IMR-90 (cell line): ENCODE measurements around the gene OR10A3. TPM values are rescaled to one million over a fixed set of nuclear protein-coding genes. Genes with fewer than 3 reads are reported as not detected.

Experiments
- ATAC-seq: fragments of 200-7000 bp; cut with Tn5 transposase; 2 replicates; pipeline ENCODE4 v1.9.1; 2020; ENCODE audit warnings: low read depth, mild to moderate bottlenecking, moderate library complexity
- Bru-seq: library from RNA; stranded (reverse); fragments of 400-500 nt; gene quantifications from one replicate; lab custom pipeline; 2021; lab: Mats Ljungman, UMichigan
- BruChase-seq, 2 experiments: library from RNA; stranded (reverse); fragments of 400-500 nt; gene quantifications; one replicate each; lab custom pipeline; 2021; lab: Mats Ljungman, UMichigan
- BruUV-seq: library from RNA; stranded (reverse); fragments of 400-500 nt; replicated peaks from 2 replicates; lab custom pipeline; 2021; lab: Mats Ljungman, UMichigan
- CTCF ChIA-PET: fragments of 300-600 bp; formaldehyde crosslinking; extraction: SDS; loops from one replicate; lab custom pipeline; 2021; ENCODE audit warnings: antibody characterized with exemption; lab: Yijun Ruan, JAX
- POLR2A ChIA-PET: fragments of 300-600 bp; sonication (Branson Sonifier 250); formaldehyde crosslinking; loops from one replicate; lab custom pipeline; 2022; ENCODE audit warnings: antibody characterized with exemption; ENCODE audit not compliant: unreplicated experiment; lab: Charles Lee
- DNase-seq: peaks from one replicate; pipeline ENCODE4 v3.0.0; 2013
- H2AFZ ChIP-seq: replicated peaks from 2 replicates; pipeline ENCODE3; 2013; ENCODE audit warnings: low read length, mild to moderate bottlenecking; ENCODE audit not compliant: poor library complexity
- H2AK5ac ChIP-seq: 2 replicates; pipeline ENCODE4 v1.6.1; 2013; ENCODE audit warnings: low read depth, low read length, inconsistent platforms
- H2AK9ac ChIP-seq: replicated peaks from 2 replicates; pipeline ENCODE3; 2013; ENCODE audit warnings: mild to moderate bottlenecking, low read depth, low read length, moderate library complexity; ENCODE audit not compliant: poor library complexity
- H2BK120ac ChIP-seq: 2 replicates; pipeline ENCODE4 v1.6.1; 2013; ENCODE audit warnings: low read depth, low read length, inconsistent platforms
- H2BK15ac ChIP-seq: 3 replicates; pipeline ENCODE4 v1.6.1; 2013; ENCODE audit warnings: low read depth, low read length, inconsistent platforms
- H2BK20ac ChIP-seq: 2 replicates; pipeline ENCODE4 v1.6.1; 2013; ENCODE audit warnings: low read depth, mild to moderate bottlenecking, inconsistent platforms, low read length, moderate library complexity
- H2BK5ac ChIP-seq: 2 replicates; pipeline ENCODE4 v1.6.1; 2013; ENCODE audit warnings: mild to moderate bottlenecking, low read depth, low read length, inconsistent platforms; ENCODE audit not compliant: poor library complexity, severe bottlenecking
- H3K14ac ChIP-seq: replicated peaks from 2 replicates; pipeline ENCODE4 v1.6.1; 2013; ENCODE audit warnings: low read depth, low read length, inconsistent platforms
- H3K18ac ChIP-seq: 2 replicates; pipeline ENCODE4 v1.6.1; 2013; ENCODE audit warnings: low read depth, low read length, control low read depth
- H3K23ac ChIP-seq: 2 replicates; pipeline ENCODE4 v1.6.1; 2013; ENCODE audit warnings: low read depth, low read length, inconsistent platforms
- H3K27ac ChIP-seq: 2 replicates; pipeline ENCODE4 v1.5.1; 2013; ENCODE audit warnings: mild to moderate bottlenecking, control low read depth, low read length; ENCODE audit not compliant: insufficient read depth
- H3K27me3 ChIP-seq: 2 replicates; pipeline ENCODE4 v1.6.1; 2013; ENCODE audit warnings: low read length; ENCODE audit not compliant: control insufficient read depth, insufficient read depth
- H3K36me3 ChIP-seq: 2 replicates; pipeline ENCODE4 v1.6.1; 2013; ENCODE audit warnings: low read length, mixed read lengths; ENCODE audit not compliant: control insufficient read depth, insufficient read depth
- H3K4ac ChIP-seq: 2 replicates; pipeline ENCODE4 v1.6.1; 2013; ENCODE audit warnings: low read depth, low read length, inconsistent platforms
- H3K4me1 ChIP-seq: 2 replicates; pipeline ENCODE4 v1.6.1; 2013; ENCODE audit warnings: low read length, mixed read lengths; ENCODE audit not compliant: control insufficient read depth, insufficient read depth
- H3K4me2 ChIP-seq: 2 replicates; pipeline ENCODE4 v1.6.1; 2013; ENCODE audit warnings: low read depth, mild to moderate bottlenecking, control low read depth, low read length, moderate library complexity
- H3K4me3 ChIP-seq: 2 replicates; pipeline ENCODE4 v1.5.1; 2013; ENCODE audit warnings: low read depth, mild to moderate bottlenecking, control low read depth, low read length, moderate library complexity; ENCODE audit not compliant: insufficient read depth
- H3K56ac ChIP-seq: 2 replicates; pipeline ENCODE4 v1.6.1; 2013; ENCODE audit warnings: low read length, inconsistent platforms; ENCODE audit not compliant: insufficient read depth; ENCODE audit errors: extremely low read depth
- H3K79me1 ChIP-seq, 2 experiments: 2 replicates each; pipeline ENCODE4 v1.6.1; 2013; ENCODE audit warnings: low read length in 2 of 2, inconsistent platforms in 1 of 2, low read depth in 1 of 2
- H3K9ac ChIP-seq: 2 replicates; pipeline ENCODE4 v1.6.1; 2013; ENCODE audit warnings: low read depth, low read length, control low read depth
- H3K9me1 ChIP-seq: 2 replicates; pipeline ENCODE4 v1.6.1; 2013; ENCODE audit warnings: low read length, inconsistent platforms; ENCODE audit not compliant: insufficient read depth
- H3K9me3 ChIP-seq: 2 replicates; pipeline ENCODE4 v1.6.1; 2013; ENCODE audit warnings: low read length; ENCODE audit not compliant: control insufficient read depth, insufficient read depth
- H4K20me1 ChIP-seq: 2 replicates; pipeline ENCODE4 v1.6.1; 2013; ENCODE audit warnings: low read length, inconsistent platforms; ENCODE audit not compliant: insufficient read depth
- H4K5ac ChIP-seq: 2 replicates; pipeline ENCODE4 v1.6.1; 2013; ENCODE audit warnings: mild to moderate bottlenecking, low read depth, low read length, control low read depth
- H4K8ac ChIP-seq, 2 experiments: 2 replicates each; pipeline ENCODE4 v1.6.1; 2013; ENCODE audit warnings: low read depth in 2 of 2, low read length in 2 of 2, control low read depth in 1 of 2, inconsistent platforms in 1 of 2
- H4K91ac ChIP-seq: 2 replicates; pipeline ENCODE4 v1.6.1; 2013; ENCODE audit warnings: low read depth, low read length, inconsistent platforms; ENCODE audit not compliant: insufficient read depth
- BHLHE40 ChIP-seq: fragments of 150-350 bp; IDR thresholded peaks from 2 replicates; pipeline ENCODE4 v1.6.1; 2016; ENCODE audit warnings: mild to moderate bottlenecking, low read depth, low read length
- CEBPB ChIP-seq: IDR thresholded peaks from 2 replicates; pipeline ENCODE4 v1.6.1; 2012; ENCODE audit warnings: low read depth, low read length, improper control_type of control experiment
- CHD1 ChIP-seq: IDR thresholded peaks from 2 replicates; pipeline ENCODE4 v1.6.1; 2012; ENCODE audit warnings: low read depth, low read length, improper control_type of control experiment
- MAFK ChIP-seq: IDR thresholded peaks from 2 replicates; pipeline ENCODE4 v1.6.1; 2012; ENCODE audit warnings: low read depth, low read length, improper control_type of control experiment
- MAZ ChIP-seq: IDR thresholded peaks from 2 replicates; pipeline ENCODE4 v1.6.1; 2012; ENCODE audit warnings: low read depth, mild to moderate bottlenecking, low read length, improper control_type of control experiment, moderate library complexity, borderline replicate concordance
- NFE2L2 ChIP-seq: fragments of 150-350 bp; IDR thresholded peaks from 2 replicates; pipeline ENCODE4 v1.6.1; 2016; ENCODE audit warnings: low read depth, mild to moderate bottlenecking, low read length
- POLR2A ChIP-seq: IDR thresholded peaks from 2 replicates; pipeline ENCODE4 v1.6.1; 2012; ENCODE audit warnings: mild to moderate bottlenecking, low read depth, low read length
- RAD21 ChIP-seq: IDR thresholded peaks from 2 replicates; pipeline ENCODE4 v1.6.1; 2012; ENCODE audit warnings: low read length, improper control_type of control experiment
- RFX5 ChIP-seq: IDR thresholded peaks from 2 replicates; pipeline ENCODE4 v1.8.0; 2012; ENCODE audit warnings: low read depth, mild to moderate bottlenecking, low read length, moderate library complexity
- SMC3 ChIP-seq: fragments of 150-350 bp; IDR thresholded peaks from 2 replicates; pipeline ENCODE4 v1.6.1; 2016; ENCODE audit warnings: low read depth, mild to moderate bottlenecking, antibody characterized with exemption, low read length, moderate library complexity
- USF2 ChIP-seq: fragments of 150-350 bp; IDR thresholded peaks from 2 replicates; pipeline ENCODE4 v1.6.1; 2017; ENCODE audit warnings: mild to moderate bottlenecking, antibody characterized with exemption, low read length, low read depth
- WGBS, 2 experiments: methylation state at CpG; one replicate each; pipeline versions ENCODE4 v1.1.5 to v1.1.7; 2013; ENCODE audit warnings: missing lambda C conversion rate in 2 of 2; ENCODE audit not compliant: insufficient read length in 1 of 2; ENCODE audit errors: extremely low coverage in 2 of 2; 5-methylcytosine and 5-hydroxymethylcytosine counted together
- dilution Hi-C: fragments of 300-500 bp; cut with HindIII; formaldehyde crosslinking; loops from one replicate; pipeline ENCODE4 v1.14.3; 2018; ENCODE audit warnings: low sequenced_read_pairs; ENCODE audit not compliant: unreplicated experiment
- in situ Hi-C: fragments of 300-500 bp; cut with MboI; formaldehyde crosslinking; loops from 3 replicates; pipeline ENCODE4 v1.14.3; 2019; ENCODE audit warnings: low sequenced_read_pairs, inconsistent platforms, mixed read lengths
- intact Hi-C: fragments of 100-400 bp; cut with micrococcal nuclease; formaldehyde crosslinking; loops from 2 replicates; pipeline ENCODE4 v1.10.0; 2022
- long read RNA-seq: library from polyadenylated mRNA; unstranded; transcript quantifications from one replicate; pipeline ENCODE4 v2.0.0, GENCODE V29; 2021; ENCODE audit not compliant: unreplicated experiment
- polyA plus RNA-seq, 3 experiments: library from polyadenylated mRNA; depleted of rRNA; stranded (reverse); fragments of >200 nt; gene quantifications; 2 replicates each; pipeline ENCODE4 v1.2.3, GENCODE V29; 2012; ENCODE audit warnings: low replicate concordance in 1 of 3
- total RNA-seq: library from RNA; depleted of rRNA; stranded (reverse); fragments of >200 nt; gene quantifications from 2 replicates; pipeline ENCODE4 v1.2.3, GENCODE V29; 2012; rRNA removed

Gene OR10A3, protein sequence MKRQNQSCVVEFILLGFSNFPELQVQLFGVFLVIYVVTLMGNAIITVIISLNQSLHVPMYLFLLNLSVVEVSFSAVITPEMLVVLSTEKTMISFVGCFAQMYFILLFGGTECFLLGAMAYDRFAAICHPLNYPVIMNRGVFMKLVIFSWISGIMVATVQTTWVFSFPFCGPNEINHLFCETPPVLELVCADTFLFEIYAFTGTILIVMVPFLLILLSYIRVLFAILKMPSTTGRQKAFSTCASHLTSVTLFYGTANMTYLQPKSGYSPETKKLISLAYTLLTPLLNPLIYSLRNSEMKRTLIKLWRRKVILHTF
- total RNA-seq (under 0.01 TPM in 1 of 2 replicates, not detected in the other), polyA plus RNA-seq (2012; rRNA removed) (0.03 and 0.13 TPM in 2 replicates), Bru-seq, nascent RNA (percentile 17 among the genes with signal in this experiment), BruChase-seq, experiment 1, labeled RNA remaining after a 6-hour chase (percentile 16 among the genes with signal in this experiment), BruChase-seq, experiment 2, labeled RNA remaining after a 2-hour chase (percentile 29 among the genes with signal in this experiment)
- not detected in 2 replicates for polyA plus RNA-seq (2012; cell fraction: cytosol; rRNA removed)
- polyA plus RNA-seq (2012; cell fraction: nucleus; rRNA removed; ENCODE audit: low replicate concordance): 0.12 and 1.1 TPM in 2 replicates
- long read RNA-seq: 0 reads

- no TSS peak for BruUV-seq
- Histone ChIP-seq H3K79me1 (no peaks in the 10 kb centered on the region), H3K56ac (no peak within 1 kb of the TSS), H2AK9ac (no peak within 1 kb of the TSS), H2AK5ac (no peak within 1 kb of the TSS), H2BK15ac (no peak within 1 kb of the TSS), H3K9ac (no peak within 1 kb of the TSS), H3K4me1 (no peaks in the 10 kb centered on the region), H4K20me1 (no peaks in the 10 kb centered on the region), H4K91ac (no peak within 1 kb of the TSS), H3K18ac (no peak within 1 kb of the TSS), H3K23ac (no peak within 1 kb of the TSS), H2BK20ac (no peak within 1 kb of the TSS), H3K9me1 (no peaks in the 10 kb centered on the region), H4K5ac (no peak within 1 kb of the TSS), H2BK5ac (no peak within 1 kb of the TSS), H3K4ac (no peak within 1 kb of the TSS), H3K9me3 (peaks cover 13% of the 10 kb centered on the region), H2AFZ (no peak within 1 kb of the TSS), H3K4me2 (no peak within 1 kb of the TSS), H3K14ac (no peak within 1 kb of the TSS), H4K8ac (no peak within 1 kb of the TSS), H3K4me3 (no peak within 1 kb of the TSS), H2BK120ac (no peak within 1 kb of the TSS), H3K36me3 (no peaks in the 10 kb centered on the region), H3K27me3 (no peaks in the 10 kb centered on the region; the same call in 1 of the 2 replicates), H3K27ac (no peak within 1 kb of the TSS)
- TF ChIP-seq RFX5 (no peak), CHD1 (no peak), CEBPB (no peak), USF2 (no peak), POLR2A (no peak), MAZ (no peak), RAD21 (no peak), SMC3 (no peak), BHLHE40 (no peak), NFE2L2 (no peak), MAFK (no peak)
- WGBS, 2 experiments: no CpG with 5 or more reads among the region's 2 CpGs
- dilution Hi-C loops: no loop called here
- CTCF ChIA-PET: no interaction called here
- ATAC-seq (no peak), DNase-seq (no peak)
- POLR2A ChIA-PET: no interaction called here
- intact Hi-C loops: no loop called here
- in situ Hi-C loops: no loop called here
Observed at GRCh38 chr11:7941608-7942007, at the start of gene OR10A3. Gene OR10A3, minus strand, starts transcription at chr11:7941708. Its CDS starts 2,188 bp downstream, at chr11:7939520.
